IPS DF 19.7 (cell line): Measurements from ENCODE around the gene OSTF1.

Source experiments
- DNase-seq: peaks from one replicate; pipeline ENCODE4 v3.0.0-alpha.2; 2013; ENCODE audit warnings: low read depth, low spot score

The OSTF1 gene

DNA sequence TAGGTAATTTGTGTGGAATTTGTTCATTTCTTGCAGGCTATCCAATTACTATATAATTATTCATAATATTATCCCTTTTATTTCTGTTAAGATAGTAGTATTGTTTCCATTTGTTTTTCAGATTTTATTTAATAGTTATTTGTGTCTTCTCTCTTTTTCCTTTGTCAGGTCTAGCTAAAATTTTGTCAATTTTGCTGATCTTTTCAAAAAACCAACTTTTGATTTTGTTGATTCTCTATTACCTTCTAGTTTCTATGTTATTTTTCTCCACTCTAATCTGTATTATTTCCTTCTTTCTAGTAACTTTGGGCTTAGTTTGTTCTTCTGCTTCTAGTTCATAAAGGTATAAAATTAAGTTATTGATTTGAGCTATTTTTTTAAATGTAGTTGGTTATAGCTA, 76.3 kb downstream of the OSTF1 start:
- no peak for DNase-seq

DNA sequence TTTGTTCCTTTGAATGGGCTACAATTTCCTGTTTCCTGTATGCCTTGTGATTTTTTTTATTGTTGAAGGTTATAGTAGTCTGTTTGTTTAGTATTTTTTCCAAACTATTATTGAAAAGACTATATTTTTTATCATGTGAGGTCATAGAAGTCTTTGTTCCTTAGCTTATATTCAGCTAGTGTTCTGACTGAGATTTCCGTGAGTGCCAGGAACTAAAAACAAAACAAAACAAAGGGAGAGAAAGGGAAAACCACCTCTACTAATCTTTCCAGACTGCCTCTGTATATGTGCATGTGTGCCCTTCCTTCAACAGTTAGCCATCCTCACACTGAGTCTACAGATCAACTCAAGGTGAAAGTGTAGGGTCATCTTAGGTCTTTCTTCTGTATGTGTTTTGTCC, 79.0 kb downstream of the OSTF1 start:
- no peak for DNase-seq

DNA sequence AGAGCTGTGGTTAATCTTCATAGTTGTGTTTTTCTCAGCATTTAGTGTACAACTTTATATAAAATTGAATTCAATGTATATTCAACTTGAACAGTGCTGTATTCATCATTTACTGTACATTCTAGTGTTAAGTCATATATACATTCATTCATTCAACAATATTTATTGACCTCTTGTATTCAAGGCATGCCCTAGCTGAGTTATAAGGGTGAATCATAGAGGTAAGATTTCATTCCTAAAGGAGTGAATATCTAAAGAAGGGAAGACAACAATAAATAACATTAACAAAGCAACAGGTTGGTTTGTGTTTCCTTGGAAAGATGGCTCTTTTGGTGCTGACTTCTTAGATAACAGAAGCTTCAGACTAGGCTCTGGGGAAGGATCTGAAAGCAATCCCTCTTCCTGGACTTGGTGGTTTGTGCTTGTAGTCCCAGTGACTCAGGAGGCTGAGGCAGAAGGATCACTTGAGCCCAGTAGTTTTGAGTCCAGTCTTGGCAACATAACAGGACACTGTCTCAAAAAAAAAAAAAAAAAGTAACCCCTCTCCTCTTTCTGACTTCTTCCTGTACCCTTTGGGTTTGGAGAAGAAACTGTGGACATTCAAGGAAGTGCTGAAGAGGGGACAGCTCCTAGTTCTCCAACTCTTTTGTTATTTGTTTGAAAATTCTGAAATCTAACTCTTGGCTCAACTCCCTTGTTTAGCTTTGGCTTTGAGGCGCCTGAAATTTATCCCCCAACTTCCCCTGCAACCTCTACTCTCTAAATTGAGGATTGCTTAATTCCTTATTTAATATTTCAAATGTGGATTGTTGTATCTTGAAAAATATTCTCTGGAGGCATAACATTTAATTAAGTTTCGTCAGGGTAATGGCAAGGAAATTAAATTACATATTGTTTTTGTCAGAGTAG, 80.2 kb downstream of the OSTF1 start:
- DNase-seq = no peak

DNA sequence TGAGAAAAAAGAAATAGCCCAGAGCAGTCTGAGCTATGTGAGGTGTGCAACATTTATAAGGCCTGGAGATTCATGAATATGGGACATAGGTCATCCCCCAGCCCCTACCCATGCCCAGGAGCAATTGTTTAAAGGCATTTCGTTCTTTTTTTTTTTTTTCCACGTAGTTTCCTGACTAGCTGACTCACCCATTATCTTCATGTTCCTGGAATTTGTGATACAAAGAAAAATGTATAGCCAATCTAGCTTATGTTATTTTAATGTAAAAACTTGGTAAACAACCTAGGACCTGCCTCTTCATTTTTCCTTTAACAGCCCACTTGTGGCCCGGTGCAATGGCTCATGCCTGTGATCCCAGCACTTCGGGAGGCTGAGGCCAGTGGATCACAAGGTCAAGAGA, 81.3 kb downstream of the OSTF1 start:
- DNase-seq = no peak

DNA sequence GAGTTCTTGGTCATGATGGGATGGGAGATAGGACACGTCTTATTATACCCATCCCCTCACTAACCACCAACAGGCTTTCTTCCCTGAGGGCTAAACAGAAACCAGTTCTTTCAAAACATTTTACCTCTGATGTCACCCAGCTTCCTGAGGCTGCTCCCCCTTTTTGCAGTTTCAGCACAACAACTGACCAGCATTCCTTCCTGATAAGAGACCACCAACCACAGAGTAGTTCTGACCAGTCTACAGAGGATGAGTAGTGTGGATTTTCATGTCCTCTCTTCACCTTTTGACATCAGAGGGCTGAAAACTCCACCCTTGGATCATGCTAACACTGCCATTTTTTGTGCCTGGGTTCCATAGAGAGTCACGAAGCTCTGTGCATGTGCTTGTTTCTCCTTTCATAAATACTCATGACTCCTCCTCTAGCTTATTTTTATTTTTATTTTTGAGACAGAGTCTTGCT, 82.6 kb downstream of the OSTF1 start:
- DNase-seq = no peak

DNA sequence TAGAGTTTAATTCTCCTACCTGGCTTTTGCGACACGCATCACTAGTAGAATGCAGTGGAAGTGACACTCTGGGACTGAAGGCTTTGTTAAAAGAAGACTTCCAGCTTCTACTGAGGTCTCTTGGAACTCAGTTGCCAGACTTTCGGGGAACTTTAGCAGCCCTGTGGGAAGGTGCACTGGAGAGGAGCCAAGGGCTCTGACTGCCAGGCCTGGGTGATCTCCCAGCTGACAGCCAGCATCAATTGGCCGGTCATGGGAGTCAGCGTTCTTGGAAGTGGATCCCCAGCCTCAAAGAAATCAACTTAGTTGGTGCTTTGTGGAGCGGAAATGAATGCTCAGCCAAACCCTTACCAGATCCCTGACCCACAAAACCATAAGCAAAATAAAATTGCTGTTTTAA, 87.1 kb downstream of the OSTF1 start:
- DNase-seq = no peak

DNA sequence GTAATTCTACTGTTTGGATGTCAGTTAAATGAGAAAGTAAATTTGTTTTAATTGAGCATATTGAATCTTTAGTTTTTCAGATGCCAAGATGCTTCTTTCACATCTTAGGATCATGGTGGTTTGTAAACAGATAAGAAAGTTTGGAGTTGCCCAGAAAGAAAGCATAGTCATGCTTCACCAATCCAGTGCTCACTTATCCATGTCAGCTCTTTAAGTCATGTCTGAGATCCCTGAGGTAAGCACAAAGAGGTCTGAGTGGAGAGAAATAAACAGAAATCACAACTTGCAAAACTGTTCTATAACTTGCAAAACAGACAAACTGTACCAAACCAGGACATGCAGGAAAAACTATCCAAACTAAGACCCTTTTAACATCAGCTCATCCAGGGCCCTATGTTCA, 87.7 kb downstream of the OSTF1 start:
- DNase-seq = no peak

DNA sequence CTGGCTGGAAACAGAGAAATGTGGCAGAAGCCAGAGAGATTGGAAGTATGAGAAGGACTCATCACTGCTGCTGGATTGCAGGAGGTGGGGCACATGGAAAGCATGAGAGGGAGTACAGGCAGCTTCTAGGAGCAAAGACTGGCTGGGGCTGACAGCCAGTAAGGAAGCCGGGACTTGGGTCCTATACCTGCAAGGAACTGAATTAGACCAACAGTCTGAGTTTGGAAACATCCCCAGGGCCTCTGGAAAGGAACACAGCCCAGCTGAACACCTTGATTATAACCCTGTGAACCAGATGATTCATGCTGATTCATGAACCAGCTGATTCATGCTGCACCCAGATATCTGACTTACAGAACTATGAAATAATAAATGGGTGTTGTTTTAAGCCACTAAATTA, 93.4 kb downstream of the OSTF1 start:
- no peak for DNase-seq

DNA sequence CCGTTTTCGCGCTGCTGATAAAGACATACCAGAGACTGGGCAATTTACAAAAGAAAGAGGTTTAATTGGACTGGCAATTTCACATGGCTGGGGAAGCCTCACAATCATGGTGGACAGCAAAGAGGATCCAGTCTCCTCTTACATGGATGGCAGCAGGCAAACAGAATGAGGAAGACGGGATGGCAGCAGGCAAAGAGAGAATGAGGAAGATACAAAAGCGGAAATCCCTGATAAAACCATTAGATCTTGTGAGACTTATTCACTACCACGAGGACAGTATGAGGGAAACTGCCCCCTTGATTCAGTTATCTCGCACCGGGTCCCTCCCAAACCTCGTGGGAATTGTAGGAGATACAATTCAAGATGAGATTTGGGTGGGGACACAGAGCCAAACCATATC, 95.0 kb downstream of the OSTF1 start:
- DNase-seq = no peak

DNA sequence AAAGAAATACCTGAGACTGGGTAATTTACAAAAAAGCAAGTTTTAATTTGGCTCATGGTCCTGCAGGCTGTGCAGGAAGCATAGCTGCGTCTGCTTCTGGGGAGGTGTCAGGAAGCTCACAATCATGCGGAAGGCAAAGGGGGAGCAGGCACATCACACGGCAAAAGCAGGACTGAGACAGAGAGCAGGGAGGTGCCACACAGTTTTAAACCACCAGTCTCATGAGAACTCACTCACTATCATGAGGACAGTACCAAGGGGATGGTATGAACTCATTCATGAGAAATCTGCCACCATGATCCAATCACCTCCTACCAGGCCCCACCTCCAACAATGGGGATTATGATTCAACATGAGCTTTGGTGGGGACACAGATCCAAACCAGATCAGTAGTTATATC, 96.2 kb downstream of the OSTF1 start:
- no peak for DNase-seq

DNA sequence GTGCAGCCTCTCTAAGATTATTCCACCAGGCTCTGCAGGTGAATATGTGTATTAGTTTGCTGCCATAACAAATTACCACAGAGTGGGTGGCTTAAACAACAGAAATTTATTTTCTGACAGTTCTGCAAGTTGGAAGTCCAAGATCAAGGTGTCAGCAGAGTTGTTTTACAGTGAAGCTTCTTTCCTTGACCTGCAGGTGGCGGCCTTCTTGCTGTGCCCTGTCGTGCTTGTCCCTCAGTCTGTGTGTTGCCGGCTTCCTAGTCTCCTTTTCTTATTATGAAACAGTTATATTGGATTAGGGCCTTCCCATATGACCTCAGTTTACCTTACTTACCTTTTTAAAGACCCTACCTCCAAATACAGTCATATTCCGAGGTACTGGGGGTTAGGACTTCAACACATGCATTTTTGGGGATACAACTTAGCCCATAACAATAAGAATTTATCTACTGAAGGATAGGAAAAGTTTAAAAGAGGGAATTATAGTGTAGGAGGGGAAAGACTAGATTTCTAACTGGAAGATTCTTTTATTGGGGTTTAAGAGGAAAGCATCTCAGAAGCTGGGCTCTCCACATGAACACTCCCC, 97.4 kb downstream of the OSTF1 start:
- no peak for DNase-seq

DNA sequence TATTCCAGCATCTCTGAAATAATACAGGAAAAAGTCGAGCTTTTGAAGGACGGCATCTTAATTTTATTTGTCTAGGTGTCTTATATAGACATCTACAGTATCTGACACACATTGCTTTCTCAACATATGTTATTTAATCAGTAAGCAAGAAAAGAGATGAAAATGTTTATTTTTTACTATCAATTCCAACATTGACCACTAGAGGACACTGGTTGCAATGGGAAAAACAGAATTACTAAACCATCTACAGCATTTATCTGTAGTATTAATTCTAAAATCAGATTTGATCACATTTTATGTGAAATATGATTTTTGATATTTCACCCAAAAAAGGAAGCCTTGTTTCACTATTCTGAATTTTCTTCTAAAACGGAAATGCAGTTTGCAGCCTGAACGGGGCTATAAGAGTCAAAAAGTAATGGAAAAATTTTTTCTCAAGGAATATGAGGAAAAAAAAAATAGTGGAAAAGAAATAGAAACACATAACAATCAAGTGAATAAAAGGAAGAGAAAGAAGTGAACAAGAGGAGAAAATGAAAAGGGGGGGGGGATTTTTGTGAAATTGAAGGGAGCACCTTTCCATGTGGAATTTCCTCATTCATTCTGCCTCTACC, 98.6 kb downstream of the OSTF1 start:
- DNase-seq = no peak

DNA sequence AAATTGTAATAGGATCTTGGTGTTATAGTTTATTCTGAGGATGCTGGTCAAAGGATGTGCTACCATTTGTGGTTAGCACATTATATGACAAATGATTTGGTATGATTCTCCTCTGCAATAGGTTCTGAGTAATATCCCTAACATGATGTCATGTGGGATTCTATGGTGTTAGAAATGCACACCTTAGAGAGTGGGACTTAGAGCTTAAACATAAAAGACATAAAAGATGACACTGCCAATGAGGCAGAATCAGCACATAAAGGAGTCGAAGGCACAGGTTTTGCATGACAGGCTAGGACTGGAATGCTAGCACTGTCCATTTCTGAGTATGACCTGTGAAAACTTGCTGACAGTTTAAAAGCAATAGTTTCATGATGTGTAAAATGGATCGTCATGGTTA, 100.4 kb downstream of the OSTF1 start:
- DNase-seq = no peak

DNA sequence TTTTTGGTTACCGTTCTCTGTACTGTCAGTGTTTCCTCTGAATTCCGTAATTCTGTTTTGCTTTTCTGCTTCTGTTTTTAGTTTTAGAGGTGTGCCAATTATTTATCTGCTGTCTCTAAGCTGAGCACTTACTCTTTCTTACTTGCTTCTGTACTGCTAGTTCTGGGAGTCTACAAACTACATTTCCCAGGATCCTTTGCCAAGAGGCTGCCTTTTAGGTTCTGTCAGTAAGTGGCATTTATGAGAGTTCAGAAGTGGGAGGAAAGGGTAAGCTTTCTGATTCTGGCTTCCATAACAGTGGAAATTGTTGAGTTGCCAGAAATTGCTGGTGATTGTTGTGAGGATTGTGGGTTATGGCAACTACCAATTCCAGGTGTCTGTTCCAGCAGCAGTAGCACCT, 102.4 kb downstream of the OSTF1 start:
- DNase-seq = no peak
